HG02798 (cell line): Measurements from ENCODE around the gene PRDM11.

Source experiments
- ATAC-seq: cut with Tn5 transposase; IDR thresholded peaks from one replicate; pipeline ENCODE4 v1.9.1; 2021; ENCODE audit warnings: mild to moderate bottlenecking; ENCODE audit not compliant: unreplicated experiment, poor library complexity

PRDM11 gene

GRCh38 chr11:45282081-45282480 lies 135.6 kb downstream of the PRDM11 start:
- no peak for ATAC-seq
